Endometrium (tissue), 2 donors: ENCODE measurements around the gene DOCK9.

Experiments
- FAIRE-seq: peaks from 2 replicates; lab custom pipeline; 2012; peaks lifted over from hg19 to GRCh38; lab: Jason Lieb, UNC
- donor health status: control.
- donor health status: control.

The DOCK9 gene

GRCh38 chr13:98976338-98976737, 1.5 kb downstream of the DOCK9 start:
- FAIRE-seq, result no peak

- FAIRE-seq, result no peak
These were observed 2.0 kb downstream of the DOCK9 start for GRCh38 chr13:98975822-98976261.

GRCh38 chr13:98974053-98974452, 3.8 kb downstream of the DOCK9 start:
- no peak for FAIRE-seq

GRCh38 chr13:98972627-98973026, 5.2 kb downstream of the DOCK9 start:
- no peak for FAIRE-seq

- no peak for FAIRE-seq
These were observed 5.8 kb downstream of the DOCK9 start for GRCh38 chr13:98972059-98972458.

- FAIRE-seq, result no peak
These were observed 7.5 kb downstream of the DOCK9 start for GRCh38 chr13:98970330-98970729.

GRCh38 chr13:98967491-98967890, 10.4 kb downstream of the DOCK9 start:
- no peak for FAIRE-seq

- FAIRE-seq, result no peak
These were observed 11.8 kb downstream of the DOCK9 start for GRCh38 chr13:98966019-98966418.

- no peak for FAIRE-seq
These were observed 12.5 kb downstream of the DOCK9 start for GRCh38 chr13:98965325-98965724.

GRCh38 chr13:98963917-98964316, 13.9 kb downstream of the DOCK9 start:
- no peak for FAIRE-seq

GRCh38 chr13:98962901-98963590, 14.8 kb downstream of the DOCK9 start:
- no peak for FAIRE-seq

GRCh38 chr13:98961503-98962105, 16.3 kb downstream of the DOCK9 start:
- no peak for FAIRE-seq

- FAIRE-seq, result no peak
These were observed 17.0 kb downstream of the DOCK9 start for GRCh38 chr13:98960606-98961502.

GRCh38 chr13:98959786-98960605, 17.9 kb downstream of the DOCK9 start:
- FAIRE-seq, result no peak

GRCh38 chr13:98959291-98959690, 18.6 kb downstream of the DOCK9 start:
- FAIRE-seq, result no peak

- FAIRE-seq, result no peak
These were observed 19.4 kb downstream of the DOCK9 start for GRCh38 chr13:98958443-98958794.

GRCh38 chr13:98957731-98958442, 20.0 kb downstream of the DOCK9 start:
- no peak for FAIRE-seq

- no peak for FAIRE-seq
These were observed 22.5 kb downstream of the DOCK9 start for GRCh38 chr13:98955336-98955735.

GRCh38 chr13:98954313-98954712, 23.6 kb downstream of the DOCK9 start:
- no peak for FAIRE-seq

GRCh38 chr13:98951266-98951665, 26.6 kb downstream of the DOCK9 start:
- no peak for FAIRE-seq

GRCh38 chr13:98950705-98951104, 27.2 kb downstream of the DOCK9 start:
- FAIRE-seq, result no peak

GRCh38 chr13:98947925-98948324, 29.9 kb downstream of the DOCK9 start:
- no peak for FAIRE-seq
